ENCODE measurements around the gene ZNF554.

ZNF554 gene

DNA sequence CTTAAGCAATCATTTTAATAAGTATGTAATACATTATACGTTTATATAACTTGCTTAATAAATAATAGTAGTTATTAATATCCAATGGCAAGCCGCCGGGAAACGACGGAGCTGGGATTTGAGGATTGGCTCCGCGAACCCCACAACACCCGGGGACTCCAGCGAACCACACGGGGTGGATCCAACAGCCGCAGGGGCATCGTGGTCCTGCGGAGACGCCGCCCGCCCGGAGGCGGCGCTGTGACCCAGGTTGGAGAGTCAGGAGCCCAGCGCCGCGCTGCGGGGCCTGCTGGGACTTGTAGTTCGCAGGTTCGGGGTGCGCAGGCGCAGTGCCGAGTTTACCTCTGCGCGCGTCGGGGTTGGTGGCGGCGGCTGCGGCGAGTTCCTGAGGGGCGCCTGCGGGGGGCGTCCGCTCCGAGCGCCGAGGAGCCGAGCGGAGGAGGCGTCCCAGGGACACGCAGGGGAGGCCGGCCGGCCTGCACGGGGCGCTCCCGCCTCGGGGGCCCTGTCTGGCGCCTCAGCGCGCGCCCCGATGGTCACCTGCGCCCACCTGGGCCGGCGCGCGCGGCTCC is at the start of gene ZNF554:
Gene ZNF554, plus strand, starts transcription at position 329 of the 572 bp plus-strand sequence. Its CDS starts 204 bp downstream, at position 533.
- DNase-seq, result peak; percentile 88 to 99 (median 96)
- intact Hi-C loops (cut with DNase I), result no loop called here

GRCh38 chr19:2770055-2771013 is 49.3 kb upstream of the ZNF554 start:
- intact Hi-C loops (cut with DNase I), result no loop called here
- peak in 16 of 42 donors; percentile 29 to 60 (median 44) for DNase-seq

DNA sequence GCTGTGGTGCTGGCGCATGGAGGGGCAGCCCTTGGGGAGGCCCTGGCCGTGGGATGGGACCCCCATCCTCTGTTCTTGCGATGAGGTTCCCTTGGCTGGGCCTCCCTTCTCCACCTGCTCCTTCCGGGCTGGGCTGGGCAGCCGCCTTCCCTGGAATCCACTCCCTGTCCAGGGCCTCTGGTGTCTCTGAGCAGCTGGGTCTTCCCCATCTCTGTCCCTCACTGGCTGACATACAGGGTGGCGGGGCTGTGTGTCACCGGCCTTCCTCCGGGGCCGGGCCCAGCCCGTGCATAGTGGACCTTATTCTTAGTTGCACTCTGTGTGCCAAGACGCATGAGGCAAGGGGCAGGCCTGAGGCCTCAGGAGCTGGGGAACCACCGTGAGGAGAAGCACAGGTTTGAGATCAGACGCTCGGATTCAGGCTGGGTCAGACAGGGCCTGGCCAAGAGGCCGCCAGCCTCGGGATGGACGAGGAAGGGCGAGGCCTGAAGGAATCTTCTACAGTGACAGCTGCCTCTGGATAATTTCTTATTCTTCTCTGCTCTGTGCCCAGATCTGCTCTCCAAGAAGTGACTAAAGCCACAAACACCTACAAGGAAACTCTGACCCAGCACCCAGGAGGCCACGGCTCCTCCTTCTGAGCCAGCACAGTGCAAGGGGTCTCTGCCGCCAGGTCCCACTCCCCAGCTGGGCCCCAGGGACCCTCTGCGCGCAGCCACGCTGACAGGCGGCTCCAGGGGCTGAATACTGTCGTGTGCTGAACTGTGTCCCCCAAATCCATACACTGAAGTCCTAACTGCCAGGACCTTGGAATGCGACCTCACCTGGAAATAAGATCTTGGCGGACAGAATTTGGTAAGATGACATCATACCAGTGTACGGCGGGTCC is 47.6 kb upstream of the ZNF554 start:
- DNase-seq, result no peak
- intact Hi-C loops (cut with DNase I), result no loop called here

GRCh38 chr19:2774083-2774679 is 45.5 kb upstream of the ZNF554 start:
- intact Hi-C loops (cut with DNase I), result no loop called here
- no peak for DNase-seq

GRCh38 chr19:2774953-2775555 is 44.6 kb upstream of the ZNF554 start:
- intact Hi-C loops (cut with DNase I), result no loop called here
- peak in 11 of 42 donors; percentile 13 to 67 (median 38) for DNase-seq

- DNase-seq, result peak in 30 of 42 donors; percentile 24 to 80 (median 50)
- intact Hi-C loops (cut with DNase I), result no loop called here
Measured at GRCh38 chr19:2775556-2776430, 43.9 kb upstream of the ZNF554 start.

DNA sequence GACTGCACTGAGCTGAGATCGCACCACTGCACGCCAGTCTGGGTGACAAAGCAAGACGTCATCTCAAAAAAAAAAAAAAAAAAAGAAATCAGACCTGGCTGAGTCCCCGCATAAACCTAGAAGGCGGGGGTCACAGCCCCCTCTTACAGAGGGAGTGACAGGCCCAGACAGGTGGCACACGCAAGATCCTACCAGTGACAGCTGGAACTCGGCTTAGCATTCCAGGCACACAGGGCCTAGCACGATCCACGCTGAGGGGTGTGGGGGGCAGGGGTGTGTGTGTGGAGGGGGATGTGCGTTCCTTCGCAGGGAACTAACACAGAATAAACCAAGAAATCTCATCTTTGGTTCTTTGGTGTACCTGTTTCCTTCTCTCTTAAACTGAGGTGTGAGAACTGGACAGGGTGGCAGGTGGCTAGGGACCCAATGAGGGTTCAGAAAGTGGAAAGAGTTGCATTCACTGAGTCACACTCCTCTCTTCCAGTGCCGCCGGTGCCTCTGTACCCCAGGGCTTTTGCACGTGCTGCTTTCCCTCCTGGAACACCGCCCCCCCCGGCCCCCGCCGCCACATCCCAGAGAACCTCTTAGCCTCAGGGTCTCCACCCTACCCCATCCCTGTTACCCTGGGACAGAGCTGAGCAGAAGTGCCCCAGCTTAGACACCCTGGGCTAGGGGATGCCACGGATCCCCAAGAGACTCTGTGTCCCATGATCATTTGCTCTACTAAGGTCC is 41.5 kb upstream of the ZNF554 start:
- intact Hi-C loops (cut with DNase I), result no loop called here
- no peak for DNase-seq

DNA sequence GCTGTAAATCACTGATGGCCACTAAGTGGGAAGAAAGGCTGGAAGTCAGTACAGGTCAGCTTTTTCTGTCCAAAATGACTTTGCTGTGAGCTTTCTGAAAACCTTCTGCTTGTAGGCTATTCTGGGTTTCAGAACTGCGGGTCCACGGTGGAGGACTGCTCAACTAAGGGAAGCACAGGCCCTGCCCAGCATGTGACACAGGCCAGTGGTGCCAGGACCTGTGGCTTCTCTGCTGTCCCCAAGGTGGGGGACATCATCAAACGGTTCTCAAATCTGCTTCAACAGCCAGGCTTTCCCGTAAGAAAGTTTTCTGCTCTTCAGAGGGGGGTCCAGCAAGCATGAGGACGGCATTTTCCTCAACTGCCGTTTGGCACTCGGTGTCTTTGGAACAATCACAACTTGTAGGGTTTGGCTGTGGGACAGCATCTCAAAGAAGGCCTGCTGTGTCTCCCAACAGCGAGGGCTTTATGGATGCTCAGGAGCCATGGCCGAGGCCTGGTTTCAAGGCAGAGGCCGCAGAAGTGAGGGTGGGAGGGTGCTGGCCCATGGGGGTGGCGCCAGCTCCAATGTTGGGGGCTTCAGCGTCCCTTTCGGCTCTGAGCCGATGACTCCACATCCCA is 40.4 kb upstream of the ZNF554 start:
- intact Hi-C loops (cut with DNase I), result no loop called here
- DNase-seq, result peak in 40 of 42 donors; percentile 32 to 81 (median 62)

- no peak for DNase-seq
- intact Hi-C loops (cut with DNase I), result no loop called here
Measured at GRCh38 chr19:2780284-2780683, 39.4 kb upstream of the ZNF554 start.

DNA sequence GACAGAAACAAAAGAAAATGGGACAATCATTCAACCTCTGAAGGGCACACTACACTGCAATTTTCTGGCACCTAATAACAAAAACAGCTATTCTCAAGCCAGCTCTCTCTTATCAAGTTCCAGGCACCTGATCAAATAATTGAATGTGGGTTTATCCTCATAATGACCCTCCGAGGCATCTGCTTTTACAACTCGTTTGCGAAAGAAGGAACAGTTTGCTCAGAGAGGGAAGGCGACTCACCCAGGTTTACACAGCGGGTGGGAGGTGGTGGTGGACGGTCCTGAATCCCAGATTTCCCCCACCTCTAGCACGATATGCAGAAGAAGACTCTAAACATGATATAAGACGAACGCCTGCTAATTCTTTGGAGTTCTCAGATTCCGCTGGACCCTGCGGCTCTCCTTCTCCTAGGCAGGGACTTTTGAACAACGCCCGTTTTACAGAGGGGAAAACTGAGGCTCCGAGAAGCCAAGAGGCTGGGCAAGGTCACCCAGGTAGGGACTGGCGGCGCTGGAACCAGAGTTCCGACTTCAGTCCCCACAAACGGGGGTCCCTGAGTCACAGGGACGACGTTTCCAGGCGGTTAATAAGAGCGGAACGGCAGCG is 37.2 kb upstream of the ZNF554 start:
- intact Hi-C loops (cut with DNase I), result no loop called here
- no peak for DNase-seq

DNA sequence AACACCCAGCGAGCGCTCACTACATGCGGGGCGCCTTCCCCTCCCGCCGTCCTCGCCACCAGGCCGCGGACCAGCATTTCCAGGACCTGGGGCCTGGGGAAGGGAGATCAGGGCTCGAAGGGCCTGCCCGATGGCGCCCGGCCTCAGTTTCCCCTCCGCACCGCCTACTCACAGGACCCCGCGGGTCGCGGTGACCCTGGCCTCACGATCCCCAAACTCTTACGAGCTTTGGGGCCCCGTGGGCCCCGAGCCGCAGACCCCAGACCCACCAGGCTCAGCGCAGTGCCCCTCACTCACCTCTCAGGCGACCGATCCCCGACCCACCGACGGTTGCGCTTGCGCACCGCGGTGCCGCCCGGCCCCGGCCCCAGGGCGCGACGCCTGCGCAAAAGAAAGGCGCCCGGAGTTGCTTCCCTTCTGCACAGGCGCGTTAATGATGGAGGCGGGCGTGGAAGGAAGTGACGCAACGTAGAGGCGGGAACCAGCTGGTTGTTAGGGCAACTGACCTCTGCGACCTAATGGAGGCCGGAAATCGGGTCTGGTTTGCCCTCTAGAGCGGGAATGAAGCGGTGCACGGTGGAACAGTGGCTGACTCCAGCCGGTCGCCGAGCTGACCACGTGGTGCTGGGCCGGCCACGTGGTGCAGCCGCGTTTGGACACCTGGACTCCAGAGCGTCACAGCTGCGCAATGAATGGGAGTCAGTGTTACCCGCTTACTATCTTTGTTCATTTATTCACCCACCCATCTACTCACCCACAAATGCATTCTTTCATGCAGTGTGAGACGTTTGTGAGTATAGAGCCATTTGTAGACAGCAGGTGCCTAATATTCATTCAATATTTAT is 36.5 kb upstream of the ZNF554 start, which contains the start of gene SGTA:
Gene SGTA, minus strand, starts transcription at position 338 of the 845 bp plus-strand sequence. CDS start 14,205 bp downstream, outside the sequence.
- intact Hi-C loops (cut with DNase I), result no loop called here
- peak; percentile 96 to 100 (median 98) for DNase-seq

DNA sequence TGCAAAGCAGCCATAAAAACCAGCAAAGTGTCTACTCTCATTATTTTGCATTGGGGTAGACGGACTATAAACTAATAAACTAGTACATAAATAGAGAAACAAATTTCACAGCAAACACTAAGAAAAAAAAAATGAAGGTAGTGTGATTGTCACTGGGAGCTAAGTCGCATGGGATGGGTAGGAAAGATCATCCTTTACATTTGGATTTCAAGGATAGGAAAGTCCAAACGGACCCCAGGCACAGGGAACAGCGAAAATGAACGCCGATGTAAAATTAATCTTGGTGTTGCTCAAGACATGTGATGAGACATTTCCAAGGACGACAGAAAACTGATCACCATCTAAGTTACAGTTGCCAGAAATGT is 35.9 kb upstream of the ZNF554 start:
- no peak for DNase-seq
- intact Hi-C loops (cut with DNase I), result no loop called here

GRCh38 chr19:2785244-2785997 is 34.2 kb upstream of the ZNF554 start, which contains the start of gene THOP1:
TSS of gene THOP1 (plus strand) at chr19:2785503. CDS start at chr19:2785663, 160 bp downstream.
- DNase-seq, result peak; percentile 97 to 100 (median 99)
- intact Hi-C loops (cut with DNase I), result no loop called here

DNA sequence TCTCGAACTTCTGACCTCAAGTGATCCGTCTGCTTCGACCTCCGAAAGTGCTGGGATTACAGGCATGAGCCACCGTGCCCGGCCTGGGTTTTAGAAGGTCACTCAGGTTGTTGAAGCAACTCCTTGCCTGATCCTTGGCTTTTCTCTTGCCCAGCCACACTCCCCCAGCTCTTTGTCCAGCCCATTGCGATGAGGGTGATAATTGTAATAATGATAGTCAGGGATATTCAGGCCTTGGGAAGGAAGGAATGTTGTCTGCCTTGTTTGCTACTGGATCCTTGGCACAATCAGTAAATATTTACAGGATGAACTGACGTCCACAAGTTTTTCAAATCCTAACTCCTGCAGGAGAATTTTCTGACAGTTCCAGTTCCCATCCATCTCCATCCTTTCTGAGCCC is 32.6 kb upstream of the ZNF554 start:
- intact Hi-C loops (cut with DNase I), result no loop called here

More for the DNA sequence above, 32.6 kb upstream of the ZNF554 start:
- no peak for DNase-seq

Measured in head of caudate nucleus (tissue), 42 donors.